CD4-positive, alpha-beta T cell treated with Interleukin-12 subunit alpha and Interleukin-12 subunit beta, for 1 hour (primary cell): ENCODE measurements around the gene HPS1.

ENCODE experiments used
- DNase-seq: peaks from one replicate; pipeline ENCODE4 v3.0.0-alpha.2; 2020

Gene HPS1

DNA sequence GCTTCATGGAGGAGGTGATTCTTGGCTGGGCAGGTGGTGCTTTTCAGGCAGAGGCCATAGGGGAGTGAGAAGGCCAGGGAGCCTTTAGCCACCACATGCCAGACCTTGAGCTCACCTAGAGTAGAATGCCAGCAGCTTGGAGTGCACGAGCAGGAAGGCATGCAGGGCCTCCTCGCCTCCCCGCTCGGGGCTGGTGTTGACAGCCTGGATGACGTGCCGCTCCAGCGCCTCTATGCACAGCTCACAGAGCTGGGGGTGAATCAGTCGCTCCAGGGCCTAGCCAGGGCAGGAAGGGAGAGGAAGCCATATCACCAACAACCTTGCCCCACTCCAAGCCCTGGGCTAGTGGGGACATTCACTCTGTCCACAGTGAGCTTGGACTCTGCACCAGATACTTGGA lies 15.7 kb downstream of the HPS1 start:
- DNase-seq: no peak

DNA sequence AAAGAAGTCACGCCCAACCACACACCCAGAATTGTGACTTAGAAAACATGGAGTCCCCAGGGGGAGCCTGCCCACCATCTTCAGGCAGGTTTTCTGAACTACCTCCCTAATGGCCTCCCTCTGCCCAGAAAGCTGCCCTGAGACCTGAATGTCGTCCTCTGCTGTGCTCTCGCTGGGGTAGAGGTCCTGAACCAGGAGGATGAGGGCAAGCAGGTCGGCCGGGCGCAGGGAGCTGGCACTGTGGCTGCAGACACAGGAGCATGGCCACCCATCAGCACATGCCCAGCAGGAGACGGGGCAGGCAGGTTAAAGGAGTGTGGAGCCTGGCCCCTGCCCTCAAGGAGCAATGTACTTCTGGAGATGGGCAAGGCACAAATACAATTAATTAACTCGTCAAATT lies 16.3 kb downstream of the HPS1 start:
- no peak for DNase-seq

DNA sequence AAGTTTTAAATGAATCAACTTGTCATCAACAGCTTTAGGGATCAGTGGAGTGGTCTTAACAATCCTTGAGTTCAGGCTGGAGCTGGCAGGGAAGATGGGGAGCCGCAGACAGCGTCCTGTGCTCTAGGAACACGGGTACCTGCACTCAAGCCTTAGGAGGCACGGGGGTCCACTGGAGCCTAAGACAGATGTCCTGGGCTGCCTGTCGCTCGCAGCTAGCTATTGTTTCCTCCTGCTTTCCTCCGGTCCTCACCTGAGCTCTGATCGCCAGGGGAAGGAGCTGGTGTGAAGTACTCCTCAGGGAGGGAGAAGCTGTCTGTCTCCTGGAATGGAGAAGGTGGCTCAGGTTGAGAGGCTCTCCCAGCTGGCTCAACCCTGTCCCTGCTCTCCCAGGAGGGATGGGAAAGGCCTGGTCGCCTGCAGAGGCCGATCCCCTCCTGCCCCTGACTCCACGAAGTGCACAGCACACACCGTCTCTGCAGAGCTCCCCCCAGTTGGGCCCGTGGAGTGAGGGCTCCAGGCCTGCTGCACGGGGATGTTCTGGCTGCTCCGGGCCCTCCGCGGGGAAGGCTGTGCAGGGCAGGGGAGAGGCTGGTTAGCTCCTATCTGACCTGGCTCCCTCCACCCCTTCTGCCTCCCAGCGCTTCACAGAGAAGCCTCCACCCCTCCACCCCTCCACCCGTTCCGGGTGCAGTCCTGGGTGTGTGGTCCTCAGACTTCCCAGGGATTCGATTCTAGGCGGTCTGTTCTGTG lies 17.2 kb downstream of the HPS1 start:
- no peak for DNase-seq

DNA sequence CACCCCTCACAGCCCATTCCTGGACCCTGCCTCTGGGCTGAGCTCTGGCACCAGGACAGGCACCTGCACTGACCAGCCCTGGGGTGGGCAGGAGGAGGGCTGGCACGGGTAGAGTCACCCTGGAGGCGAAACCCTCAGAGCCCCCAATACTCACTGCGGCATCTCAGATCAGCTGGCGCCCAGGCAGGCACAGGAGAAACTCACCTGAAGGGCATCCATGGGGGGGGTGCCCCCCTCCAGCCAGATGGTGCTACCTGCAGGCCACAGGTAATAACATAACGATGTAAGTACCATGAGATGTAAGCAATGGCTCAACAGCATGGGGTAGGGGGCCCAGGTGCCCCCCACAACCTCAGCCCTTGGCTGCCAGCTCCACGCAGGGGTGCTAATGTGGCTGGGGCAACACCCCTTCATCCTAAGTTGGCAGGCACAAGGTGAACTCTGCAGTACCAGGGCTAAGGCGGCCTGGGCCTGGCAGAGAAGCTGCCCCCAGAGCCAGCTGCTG lies 19.7 kb downstream of the HPS1 start:
- DNase-seq: no peak

DNA sequence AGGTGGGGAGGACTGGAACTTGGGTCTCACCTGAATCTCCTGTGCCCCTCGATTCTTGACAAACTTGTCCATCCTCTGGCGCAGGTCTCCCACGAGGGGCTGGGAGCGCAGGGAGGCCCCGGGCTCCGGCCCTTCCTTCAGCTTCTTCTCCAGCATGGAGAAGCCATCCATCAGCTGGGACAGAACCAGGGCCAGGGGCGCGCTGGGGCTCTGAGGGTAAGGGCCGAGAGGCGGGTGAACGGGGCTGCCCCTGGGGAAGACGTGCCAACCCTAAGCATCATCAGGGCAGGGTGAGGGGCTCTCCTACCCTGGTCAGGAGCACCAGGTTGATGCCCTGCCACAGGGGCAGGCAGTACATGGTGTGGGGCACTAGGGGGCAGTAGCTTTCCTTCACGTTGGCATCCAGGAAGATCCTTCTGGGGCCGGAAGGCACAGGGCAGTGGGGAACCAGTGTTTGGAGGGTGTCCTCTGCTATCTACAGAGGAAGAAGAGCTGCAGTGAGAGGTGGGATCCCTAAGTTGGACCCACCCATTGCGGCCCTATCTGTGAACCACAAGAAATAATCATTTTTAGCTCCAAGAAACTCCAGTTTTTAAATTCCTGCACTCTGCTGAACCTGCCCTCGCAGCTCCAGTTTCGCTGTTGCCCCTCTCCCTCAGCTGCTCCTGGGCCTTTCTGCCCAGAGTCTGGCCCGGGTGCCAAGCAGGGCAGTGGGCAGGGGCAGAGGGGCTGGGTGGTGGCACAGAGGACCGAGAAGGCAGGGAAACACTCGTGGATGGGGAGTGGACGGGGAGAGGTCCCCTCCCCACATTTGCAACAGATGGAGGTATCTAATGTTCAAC lies 21.0 kb downstream of the HPS1 start:
- DNase-seq: peak; percentile 50

DNA sequence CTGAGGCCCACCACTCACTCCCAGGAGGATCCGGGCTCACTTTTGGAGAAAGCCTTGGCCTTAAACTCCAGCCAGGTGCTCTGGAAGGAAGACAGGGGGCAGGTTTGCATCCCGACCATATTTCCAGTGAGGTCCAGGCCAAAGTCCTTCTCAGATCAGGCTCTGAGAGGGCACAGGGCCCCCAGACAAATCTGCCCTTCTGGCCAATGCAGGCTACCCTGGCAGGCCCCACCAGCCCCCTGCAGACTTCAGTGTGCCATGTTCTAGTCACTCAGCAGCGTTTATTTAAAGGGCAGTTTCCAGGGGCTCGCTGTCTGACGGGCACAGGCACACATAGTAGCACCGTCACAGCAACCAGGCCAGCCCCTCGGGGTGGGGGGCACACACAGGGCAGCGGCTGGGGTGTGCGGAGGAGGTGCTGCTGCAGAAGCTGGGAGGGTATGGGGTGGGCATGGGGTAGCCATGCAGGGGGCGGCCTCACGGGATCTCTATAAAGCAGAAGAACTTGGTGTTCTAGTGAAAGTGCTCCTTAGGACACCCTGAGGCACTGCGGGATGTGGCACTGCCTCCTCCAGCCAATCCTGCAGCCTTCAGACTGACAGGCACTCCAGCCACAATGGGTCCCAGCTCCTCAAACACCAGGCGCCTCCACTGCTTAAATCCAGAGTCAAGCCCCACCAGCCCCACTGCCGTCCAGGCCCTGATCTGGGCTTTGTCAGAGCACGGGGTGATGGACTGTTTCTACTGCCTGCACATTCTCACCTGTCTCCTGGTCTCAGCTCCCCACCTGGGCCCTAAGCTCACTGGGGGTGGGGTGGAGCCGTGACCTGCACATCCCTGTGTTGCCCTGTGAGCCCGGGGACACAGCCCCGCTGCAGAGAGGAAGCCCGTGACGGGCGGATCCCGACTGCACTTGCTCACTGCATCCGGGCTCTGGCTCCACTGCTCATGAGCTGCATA lies 22.2 kb downstream of the HPS1 start:
- no peak for DNase-seq

DNA sequence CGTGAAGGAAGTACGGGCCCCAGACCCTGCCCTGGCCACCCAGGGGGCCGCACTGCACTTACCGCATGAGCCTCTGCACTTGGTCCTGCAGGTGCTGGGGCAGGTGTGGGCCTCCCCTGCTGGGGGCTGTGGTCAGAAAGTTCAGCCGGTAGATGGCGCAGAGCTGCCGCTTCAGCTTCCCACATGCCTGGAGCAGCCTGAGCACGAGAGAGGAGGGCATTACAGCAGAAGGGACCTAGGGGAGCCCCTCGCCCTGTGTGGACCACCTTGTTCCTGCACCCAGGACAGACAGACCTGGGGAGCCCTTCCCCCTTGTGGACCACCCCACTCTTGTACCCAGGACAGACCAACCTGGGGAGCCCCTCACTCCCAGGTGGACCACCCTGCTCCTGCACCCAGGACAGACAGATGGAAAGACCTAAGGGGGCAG lies 23.0 kb downstream of the HPS1 start:
- no peak for DNase-seq

DNA sequence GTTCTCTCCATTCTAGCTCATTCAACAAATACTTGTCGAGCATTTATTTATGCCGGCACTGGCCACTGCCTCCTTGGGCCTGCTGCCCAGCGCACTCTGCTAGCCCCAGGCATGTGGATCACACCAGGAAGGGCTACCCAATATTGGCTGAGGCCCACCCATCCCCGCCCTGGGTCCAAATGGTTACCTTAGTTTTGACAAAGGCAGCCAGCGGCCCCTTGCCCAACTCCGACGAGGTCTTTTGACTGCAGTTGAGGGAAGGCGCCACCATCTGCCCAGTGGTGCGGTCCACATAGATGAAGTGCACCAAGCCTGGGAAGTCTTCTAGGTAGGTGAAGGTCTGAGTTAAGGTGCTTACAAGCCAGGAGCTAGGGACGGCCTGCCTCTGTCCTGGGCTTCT lies 24.6 kb downstream of the HPS1 start:
- DNase-seq: no peak

DNA sequence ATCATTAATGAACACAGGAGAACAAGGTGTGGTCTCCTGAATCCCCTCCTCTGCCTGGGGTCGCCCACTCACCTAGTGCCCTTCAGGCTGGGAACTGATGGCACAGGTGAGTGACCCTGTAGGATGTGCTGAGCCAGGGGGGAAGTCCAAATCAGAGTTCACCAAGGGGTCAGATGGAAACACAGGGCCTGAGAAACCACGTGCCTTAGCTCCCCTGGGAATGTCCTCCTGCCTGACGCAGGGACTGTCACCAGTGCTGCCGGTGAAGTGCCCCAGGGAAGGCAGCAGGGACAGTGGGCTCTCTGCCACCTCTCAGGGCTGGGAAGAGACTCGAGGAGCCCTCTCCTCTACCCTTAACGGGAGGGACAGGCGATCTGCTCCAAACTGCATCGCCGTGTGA lies 25.9 kb downstream of the HPS1 start:
- DNase-seq: no peak

DNA sequence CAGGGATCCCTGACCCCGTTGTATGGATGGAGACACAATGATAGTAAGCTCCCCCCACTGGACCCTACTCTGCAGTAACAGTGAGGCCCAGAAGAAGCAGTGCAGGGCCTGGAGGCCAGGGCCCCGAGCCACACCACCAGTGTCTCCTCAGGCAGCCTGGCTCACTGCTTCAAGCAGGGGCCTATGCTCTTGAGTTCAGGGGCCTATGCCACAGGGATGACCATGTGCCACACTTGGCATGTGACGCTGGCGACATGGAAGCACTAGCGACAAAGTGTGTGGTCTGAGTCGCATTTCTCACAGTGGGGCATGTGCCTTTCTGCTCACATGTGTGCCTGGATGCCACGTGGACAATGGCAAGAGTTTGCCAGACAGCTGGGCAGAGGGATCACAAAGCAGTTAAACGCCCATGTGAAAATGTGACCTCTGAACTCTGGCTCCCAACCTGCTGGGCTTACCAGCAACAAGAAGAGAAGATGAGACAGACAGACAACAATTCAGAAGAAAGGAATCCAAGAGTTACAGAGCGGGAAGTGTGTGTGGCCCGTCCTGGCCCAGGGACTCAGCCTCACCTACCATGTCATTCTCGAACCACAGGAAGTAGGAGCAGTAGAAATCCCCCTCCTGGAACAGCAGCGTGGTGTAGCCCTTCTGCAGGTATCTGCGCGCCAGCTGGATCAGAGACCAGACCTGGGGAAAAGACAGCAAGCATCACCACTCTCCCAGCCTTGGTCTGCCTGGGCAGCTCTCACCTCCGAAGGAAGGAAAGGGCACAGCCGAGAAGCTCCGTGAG lies 27.1 kb downstream of the HPS1 start:
- no peak for DNase-seq

DNA sequence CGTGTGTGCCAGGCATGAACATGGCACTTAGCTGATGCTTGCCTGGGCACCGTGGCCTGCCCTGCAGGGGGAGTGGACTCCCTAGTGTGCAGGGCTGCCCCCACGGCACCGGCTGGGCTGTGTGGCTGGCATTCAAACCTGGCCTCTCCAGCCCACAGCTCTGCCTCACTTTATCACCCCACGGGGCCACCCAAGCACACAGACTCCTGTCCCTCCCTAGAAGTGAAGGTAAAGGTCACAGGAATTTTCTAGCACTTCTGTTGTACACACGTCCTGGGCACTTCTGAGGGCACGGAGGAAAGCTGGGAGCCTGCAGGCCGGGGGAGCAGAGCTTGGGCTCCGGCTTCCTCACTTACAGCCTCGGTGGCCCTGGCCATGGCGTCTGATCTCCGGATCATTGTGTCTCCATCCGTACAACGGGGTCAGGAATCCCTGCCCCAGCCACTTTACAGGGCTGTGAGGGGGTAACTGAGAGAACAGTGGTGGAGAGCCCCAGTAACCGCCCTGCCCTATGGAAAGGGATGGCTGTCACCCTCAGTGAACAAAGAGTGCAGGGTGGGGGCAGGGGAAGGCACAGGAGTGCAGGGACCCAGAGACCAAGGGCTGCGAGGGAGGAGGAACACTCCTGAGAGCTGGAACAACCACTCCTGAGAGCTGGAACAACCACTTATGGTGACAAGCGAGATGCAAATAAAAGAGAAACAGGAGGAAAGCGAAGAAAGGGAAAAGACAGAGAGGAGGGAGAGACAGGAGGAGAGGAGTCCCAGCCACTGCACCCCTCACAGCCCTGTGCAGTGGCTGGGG lies 27.9 kb downstream of the HPS1 start:
- no peak for DNase-seq

DNA sequence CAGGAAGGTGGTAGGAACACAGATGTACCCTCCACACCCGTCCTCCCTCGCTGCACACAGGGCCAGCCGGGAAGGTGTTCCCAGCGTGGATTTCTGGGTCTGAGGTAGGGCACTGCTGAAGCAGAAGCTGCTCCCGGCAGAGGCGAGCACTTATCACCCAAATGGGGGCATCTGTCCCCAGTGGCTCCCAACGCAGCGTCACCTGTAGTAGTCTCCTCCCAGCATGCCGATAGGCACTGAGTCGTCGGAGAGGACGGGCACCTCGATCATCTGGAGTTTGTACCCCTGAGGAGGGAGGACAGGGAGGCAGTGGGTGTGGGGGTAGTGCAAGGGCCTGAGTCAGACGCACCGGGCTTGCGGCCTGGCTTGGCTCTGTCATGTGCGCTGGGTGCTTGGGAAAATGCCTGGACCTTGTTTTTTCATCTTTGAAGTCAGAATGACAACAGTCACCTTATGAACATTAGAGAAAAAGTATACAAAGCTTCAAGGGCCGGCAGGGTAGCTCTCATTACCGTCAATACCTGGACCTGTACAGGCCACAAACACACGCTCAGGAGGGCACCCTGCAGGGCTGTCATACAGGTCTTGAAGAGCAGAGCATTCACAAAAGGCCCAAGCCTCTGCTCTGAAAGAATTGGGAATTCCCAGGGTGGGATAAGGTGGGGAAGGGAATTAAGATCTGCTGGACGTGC lies 28.6 kb downstream of the HPS1 start:
- DNase-seq: no peak

DNA sequence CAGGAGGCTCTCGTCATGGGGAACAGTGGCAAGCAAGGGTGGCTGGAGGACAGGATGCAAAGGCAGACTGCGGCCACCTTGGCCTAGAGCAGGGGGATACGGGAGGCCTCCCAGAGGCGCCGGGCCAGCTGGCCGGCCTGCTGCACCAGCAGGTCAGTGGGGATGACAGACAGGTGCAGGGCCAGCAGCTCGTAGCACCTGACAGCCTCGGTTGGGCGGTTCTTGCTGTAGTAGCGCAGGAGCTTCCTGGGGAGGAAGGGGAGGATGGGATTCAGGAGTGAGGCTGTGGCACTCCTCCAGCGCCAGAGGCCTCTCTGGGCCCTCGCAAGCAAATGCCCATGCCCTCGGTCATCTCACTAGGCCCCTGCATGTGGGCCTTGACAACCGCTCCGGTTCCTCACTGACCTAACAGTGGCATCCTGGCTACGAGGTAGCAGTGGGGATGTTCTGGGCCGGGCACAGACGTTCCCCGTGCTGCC lies 29.2 kb downstream of the HPS1 start:
- DNase-seq: no peak

DNA sequence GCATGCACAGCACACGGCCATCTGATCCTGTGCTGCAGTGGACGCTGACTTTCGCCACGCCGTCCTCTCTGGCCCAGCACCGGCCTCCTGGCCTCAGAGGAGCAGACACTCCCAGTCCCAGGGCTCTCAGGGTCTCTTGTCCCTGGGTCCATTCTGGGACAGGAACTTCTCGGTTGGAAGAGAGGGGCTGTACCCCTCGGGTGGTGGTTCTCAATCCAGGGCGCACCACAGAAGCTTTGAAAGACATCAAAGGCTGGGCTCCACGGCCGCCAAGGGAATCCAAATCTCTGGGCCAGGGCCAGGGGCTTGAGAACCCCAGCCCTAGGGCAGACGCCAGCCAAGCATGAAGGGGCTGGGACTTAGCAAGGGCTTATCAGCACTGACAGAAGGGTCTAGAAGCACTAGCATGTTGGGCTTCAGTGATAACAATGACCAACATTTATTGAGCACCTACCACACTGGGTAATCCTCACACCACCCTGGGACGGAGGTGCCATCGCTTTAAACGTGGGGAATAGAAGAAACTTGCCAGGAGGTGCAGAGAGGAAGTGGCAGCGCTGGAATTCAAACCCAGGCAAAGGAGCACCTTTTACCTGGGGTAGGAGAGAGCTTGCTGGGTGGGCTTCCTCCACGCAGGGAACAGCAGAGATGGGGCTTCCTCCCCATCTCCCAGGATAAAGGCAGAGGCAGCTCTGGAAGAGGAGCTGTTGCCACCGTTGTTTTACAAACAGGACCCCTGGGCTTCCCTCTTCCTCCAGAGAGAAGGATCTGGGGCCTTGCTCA lies 29.9 kb downstream of the HPS1 start:
- DNase-seq: no peak

DNA sequence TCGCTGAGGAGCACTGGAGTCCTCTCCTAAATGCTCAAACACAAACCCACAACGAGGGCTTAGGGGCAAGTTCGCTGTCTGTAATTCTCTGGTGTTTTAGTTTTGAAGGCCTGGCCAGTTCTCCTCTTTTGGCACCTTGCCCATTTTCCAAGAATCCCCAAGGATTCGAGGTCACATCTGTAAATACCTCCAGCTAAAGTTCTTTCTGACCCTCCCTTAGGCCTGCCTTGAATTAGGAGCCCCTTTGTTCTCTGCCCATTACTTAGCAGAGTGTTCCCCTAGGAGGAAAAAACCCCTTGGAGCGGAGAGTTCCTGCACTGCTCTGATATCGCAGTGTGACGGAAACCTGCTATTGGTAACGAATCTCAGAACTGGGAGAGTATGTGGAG lies 31.0 kb downstream of the HPS1 start:
- DNase-seq: no peak

DNA sequence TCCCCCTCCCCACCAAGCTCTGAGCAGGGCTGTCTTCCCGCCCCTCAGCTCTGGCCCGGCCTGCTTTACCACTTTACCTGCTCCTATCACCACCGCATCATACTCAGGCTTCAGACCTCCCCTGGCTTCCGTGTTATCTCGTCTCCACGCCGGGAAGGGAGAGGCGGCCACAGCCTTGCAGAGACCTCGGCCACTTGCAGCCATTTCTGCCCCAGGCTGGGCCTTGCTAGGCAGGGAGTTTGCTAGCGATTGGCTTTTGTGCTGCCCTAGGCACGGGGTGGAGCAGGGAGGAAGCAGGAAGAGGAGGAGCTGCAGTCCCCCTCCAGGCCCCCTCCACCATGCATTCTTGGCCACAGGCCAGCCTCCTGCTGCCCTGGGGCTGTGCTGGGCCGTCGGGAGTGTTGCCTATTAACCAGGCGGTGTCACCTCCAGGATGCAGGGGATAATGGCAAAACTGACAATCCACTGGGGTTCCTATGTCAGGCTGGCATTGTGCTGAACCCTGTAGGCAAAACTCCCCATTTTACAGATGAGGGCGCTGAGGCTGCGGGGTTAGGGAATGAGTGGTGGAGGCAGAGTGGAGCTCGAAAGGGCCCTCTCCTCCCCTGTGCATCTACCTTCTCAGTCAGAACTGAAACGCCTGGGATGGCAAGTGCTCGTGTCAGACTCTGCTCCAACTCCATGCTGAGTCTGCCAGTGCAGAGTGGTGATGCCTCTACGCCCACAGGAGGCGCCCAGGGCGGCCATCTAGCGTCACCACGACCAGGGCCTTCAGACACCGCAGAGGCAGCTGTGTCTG lies 31.6 kb downstream of the HPS1 start, which contains the start of gene PYROXD2:
Gene PYROXD2 (minus strand): TSS at position 251 of the 799 bp plus-strand sequence. CDS start 47 bp downstream, at position 204.
- DNase-seq: peak; percentile 68

DNA sequence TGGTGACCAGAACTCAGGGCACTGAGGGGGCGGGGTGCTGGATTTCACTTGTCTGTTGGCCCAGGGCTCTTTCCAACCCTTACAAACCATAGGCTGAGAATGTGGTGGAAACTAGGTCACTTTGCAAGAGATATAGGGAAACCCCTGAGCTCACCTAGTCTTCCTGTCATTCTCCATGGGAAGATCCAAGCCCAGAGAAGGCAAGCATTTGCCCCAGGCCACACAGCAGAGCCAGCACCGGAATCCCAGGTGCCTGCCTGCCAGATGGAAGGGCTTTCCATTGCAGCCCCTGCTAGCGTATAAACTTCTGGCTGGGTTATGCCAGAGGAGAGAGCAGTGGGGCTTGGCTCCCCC lies 32.2 kb downstream of the HPS1 start:
- no peak for DNase-seq

DNA sequence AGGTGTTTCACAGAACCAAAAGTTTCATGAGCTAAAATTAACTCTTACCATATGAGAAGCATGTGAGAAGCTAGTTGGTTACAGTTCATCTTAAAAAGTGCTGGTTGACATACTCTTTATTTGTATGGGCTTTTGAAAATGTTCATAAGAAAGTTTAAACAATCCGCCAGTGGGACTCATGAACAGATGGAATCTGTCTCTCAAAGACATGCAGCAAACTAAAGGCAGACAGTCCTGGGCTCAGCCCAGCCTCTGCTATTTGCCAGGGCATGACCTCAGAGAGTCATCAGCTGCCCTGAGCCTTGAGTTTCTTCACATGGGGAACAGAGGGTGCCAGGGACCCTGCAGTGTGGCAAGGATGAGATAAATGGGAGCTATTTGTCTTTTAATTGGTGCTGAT lies 35.0 kb downstream of the HPS1 start:
- DNase-seq: no peak

DNA sequence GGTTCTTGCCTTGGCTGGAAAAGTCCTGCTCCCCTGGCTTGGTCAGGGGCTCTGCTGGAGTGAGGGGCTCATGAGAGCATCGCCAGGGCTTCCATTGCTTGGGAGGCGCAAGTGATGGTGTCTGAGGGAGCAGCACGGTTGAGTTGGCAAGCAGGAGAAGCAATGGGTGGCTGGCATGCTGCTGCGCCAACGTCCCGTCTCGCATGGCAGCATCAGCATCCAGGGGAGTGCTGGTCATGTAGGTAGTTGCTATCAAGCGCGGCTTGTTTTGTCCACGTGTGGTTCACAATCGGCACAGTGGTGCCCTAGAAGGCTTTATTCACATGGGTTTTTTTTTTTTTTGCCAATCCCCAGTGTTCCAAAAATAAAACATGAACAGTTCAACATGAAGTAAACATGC lies 35.6 kb downstream of the HPS1 start:
- no peak for DNase-seq
